TTC549 (cell line): ENCODE results near the gene FARP2.
"Not testable (repeated sequence)": the region's sequence is repeated elsewhere in the genome, so short reads cannot be mapped to it uniquely, and the experiment has no call there.

Experiments used
- FAIRE-seq: peaks from 2 replicates; lab custom pipeline; 2012; peaks lifted over from hg19 to GRCh38; lab: Jason Lieb, UNC

The FARP2 gene

GRCh38 chr2:241355983-241356870 lies at the start of gene FARP2:
Gene FARP2 (plus strand): TSS chr2:241356285. CDS start chr2:241373108, 16,823 bp downstream.
- FAIRE-seq, result no peak

DNA sequence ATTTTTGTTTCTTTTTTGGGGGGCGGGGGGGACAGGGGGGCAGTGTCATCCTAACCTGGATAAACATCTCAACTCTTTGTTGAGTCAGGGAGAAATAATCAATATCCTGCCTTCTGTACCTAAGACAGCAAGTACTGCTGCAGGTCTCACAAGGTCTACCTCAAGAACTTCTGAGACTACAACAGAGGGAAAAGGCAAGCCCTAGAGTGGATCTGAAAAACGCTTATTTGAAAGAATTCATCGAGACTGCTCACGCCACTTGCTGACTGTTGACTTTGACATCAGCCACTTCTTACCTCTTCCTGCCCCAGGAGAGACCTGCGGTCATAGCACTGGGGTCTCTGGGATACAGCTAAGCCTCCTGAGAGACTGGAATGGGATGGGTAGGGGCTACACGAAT lies 49.0 kb upstream of the FARP2 start:
- FAIRE-seq, result no peak

DNA sequence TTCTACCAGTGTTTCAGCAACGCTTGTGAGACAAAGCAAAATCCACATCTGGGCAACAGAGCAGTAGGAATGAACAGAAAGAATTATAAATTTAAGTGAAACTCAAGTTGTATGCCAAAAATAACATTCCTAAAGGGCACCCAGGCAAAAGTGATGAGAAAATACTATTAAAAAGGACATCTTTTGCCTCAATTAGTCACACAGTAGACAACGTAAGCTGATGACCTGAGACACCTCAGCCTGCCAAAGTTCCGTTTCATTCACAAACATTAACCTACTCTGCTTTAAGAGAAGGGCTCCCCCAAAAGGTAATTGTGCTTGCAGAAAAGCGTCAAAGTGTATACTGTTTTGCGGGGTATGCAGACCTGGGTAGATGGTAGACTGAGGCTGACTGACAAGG lies 47.8 kb upstream of the FARP2 start:
- FAIRE-seq, result no peak

DNA sequence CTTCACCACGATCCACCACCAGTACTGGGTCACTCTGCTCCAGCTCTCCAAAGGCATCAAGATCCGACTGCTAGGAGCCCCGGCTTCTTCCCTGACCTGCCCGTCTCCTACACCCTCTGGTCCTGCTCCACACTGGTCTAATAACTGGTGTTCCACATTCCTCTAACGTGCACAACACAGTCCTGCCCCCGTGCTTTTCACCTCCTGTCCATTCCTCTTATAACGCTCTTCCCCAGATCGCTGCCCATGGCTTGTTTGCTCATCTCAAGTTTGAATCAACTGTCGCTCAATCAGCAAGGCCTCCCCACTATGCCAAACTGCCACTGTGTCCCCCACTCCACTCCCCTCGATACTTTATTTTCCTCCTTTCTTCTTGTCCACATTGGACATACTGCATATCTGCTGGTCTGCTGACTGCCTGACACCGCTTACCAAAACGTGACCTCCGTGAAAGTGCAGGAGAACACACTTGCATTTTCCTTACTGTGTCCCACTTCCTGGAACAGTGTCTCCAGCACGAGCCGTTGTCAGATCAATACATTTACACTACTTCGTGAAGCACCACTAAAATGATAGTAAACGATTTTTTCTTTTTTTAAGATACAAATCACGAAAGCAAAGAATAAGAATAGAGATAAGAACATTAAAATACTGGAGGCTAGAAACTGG lies 47.1 kb upstream of the FARP2 start:
- no peak for FAIRE-seq

DNA sequence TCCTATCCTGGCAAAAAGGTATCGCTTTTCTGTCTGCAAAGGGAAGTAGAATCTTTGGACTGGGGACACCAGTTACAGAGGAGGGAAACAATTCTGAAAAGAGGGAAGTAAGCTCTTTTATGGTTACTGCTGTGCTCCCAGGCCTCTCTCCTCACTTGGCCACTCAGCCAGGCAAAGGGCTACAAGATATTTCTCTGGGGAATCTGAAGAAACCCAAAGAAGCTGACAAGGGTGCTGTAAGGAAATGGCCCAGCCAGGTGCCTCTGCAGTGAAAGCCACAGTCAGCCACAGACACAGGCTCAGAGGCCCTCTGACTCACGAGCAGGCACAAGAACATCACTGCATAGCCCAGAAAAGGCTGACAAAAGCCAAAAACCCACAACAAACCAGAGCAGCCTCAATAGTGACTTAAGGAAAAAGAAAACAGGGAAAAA lies 46.4 kb upstream of the FARP2 start:
- no peak for FAIRE-seq

DNA sequence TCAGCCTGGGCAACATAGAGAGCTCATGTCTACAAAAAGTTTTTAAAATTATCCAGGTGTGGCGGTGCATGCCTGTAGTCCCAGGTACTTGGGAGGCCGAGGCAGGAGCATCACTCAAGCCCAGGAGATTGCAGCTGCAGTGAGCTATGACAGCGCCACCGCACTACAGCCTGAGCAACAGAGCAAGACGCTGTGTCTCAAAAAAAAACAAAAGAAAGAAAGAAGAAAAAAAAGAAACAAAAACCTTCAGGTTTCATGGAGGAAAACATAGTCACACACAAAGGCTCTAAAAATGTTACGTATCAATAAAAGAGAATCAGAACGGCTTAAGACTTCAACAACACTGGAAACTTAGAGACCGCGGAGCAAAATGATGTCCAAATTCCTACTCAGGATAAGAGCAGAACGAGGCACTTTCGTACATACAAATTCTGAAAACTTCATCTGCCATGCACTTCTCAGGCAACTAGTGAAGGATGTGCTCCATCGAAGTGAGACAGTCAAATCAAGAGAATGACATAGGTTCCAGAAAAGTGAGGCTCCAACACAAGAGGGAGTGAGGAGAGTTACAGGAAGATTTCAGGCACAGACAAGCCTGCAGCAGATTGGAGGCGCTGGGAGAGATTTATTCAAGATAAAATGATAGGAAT lies 45.0 kb upstream of the FARP2 start:
- no peak for FAIRE-seq

GRCh38 chr2:241312082-241312481 lies 44.0 kb upstream of the FARP2 start:
- no peak for FAIRE-seq

- no peak for FAIRE-seq
Measured at GRCh38 chr2:241313543-241314095, 42.5 kb upstream of the FARP2 start.

- no peak for FAIRE-seq
Measured at GRCh38 chr2:241314226-241315092, 41.6 kb upstream of the FARP2 start.

DNA sequence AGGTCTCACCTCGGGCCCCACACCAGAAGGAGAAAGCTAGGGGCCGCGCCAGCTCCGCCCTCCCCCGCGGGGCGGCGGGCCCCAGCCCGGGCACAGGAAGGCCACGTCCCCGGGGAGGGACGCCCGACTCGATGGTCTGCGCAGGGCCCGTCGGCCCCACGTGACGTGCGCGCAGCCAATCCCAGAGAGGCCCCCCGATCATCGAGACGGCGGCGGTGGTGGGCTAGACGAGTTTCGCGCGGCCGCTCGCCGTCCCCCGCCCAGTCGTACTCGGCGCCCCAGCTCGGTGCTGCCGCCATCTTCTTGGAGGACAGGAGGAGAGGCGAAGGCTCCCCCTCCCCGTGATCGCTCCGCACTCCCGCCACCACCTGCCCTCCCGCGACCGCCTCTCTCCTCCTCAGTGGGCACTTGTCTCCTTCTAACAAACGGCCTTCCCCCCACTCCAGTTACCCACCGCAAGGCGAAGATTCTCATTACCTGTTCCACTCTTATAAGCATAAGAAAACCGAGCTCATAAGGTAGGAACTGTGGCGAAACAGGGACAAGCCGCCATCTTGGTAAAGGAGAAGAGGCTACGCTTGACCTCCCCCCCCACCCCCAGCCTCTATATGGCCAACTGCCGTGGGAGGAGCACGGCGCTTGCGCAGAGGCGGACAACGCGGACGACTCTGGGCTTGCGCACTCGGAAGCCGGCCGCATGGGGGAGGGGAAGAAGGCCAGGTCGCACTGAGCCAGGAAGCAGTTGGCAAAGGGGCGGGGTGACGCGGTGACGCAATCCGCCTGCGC lies 40.8 kb upstream of the FARP2 start, which contains the start of gene HDLBP:
HDLBP (minus strand) TSS at position 580 of the 786 bp plus-strand sequence. CDS start 48,803 bp downstream, outside the sequence.
- no peak for FAIRE-seq

- FAIRE-seq, result no peak
Measured at GRCh38 chr2:241315879-241316631, 40.0 kb upstream of the FARP2 start, which contains the start of gene SEPTIN2. Gene SEPTIN2 (plus strand): TSS chr2:241315925. CDS start chr2:241324233, 8,308 bp downstream.

- no peak for FAIRE-seq
Measured at GRCh38 chr2:241316825-241317224, 39.3 kb upstream of the FARP2 start.

DNA sequence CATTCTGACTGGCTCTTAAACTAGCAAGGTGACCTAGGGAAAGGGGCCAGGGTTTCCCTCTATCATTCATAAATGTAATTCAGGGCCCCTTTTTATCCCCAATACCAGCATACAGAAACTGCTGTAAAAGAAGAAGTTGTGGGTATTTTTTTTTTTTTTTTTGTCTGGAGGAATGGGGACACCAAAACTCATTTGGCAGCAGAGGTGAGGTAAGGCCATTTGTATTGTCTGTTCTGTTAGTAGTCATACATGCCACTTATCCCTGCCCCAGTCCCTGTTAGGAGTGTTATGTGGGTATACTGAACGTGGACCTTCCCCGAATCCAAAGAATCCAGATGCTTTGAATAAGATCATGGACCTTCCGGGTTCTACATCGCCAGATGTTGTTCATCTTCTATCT lies 38.7 kb upstream of the FARP2 start:
- FAIRE-seq, result no peak

DNA sequence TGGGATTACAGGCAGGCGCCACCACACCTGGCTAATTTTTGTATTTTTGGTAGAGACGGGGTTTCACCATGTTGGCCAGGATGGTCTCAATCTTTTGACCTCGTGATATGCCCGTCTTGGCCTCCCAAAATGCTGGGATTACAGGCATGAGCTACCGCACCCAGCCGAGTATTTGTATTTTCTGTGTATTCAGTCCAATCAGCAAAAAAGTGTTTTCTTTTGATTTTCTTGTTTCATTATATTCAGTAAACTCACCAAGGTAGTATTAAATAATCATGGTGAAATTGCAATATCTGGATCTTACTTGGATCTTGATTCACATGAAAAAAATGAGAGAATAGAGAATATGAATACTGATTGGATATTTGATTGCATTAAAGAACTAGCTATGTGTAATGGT lies 37.3 kb upstream of the FARP2 start:
- FAIRE-seq, result not testable (repeated sequence)

- no peak for FAIRE-seq
Measured at GRCh38 chr2:241320394-241320793, 35.7 kb upstream of the FARP2 start.

- no peak for FAIRE-seq
Measured at GRCh38 chr2:241321033-241321432, 35.1 kb upstream of the FARP2 start.

DNA sequence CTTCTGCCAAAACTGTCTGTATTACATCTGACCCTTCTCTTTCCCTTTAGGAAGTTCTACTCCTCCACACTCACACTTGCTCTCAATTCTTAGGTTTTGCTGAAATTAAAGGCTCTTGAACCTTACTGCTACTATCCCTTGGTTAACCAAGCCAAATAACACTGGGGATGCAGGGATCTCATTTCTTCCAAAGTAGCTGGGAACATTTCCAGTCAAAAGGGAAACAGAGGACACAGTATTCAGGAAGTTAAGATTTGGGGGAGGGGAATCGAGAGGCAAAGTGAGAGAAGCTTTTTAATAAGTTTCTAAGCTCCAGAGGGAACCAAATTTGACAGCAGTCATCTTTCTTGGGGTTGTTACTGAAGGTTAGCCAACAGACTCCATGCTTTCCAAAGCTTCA lies 34.2 kb upstream of the FARP2 start:
- FAIRE-seq, result no peak

DNA sequence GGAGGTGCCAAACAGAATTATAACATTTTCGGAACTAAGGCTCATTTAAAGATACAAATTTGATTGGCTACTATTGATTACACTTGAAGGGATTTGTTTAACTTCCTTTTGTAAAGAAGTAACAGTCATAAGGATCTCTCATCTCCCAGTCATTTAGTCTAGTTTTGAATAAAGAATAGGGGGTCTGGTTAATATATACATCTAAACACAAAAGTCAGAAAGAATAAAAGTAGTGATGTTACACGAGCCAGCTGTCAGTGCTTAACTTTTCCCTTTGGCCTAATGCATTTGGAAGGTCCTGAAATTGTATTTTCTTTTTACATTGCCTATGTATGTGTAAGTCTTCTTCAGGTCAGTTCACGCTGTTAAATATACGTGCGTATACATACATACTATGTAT lies 32.3 kb upstream of the FARP2 start:
- FAIRE-seq, result no peak

GRCh38 chr2:241324775-241325174 lies 31.3 kb upstream of the FARP2 start:
- FAIRE-seq, result no peak

DNA sequence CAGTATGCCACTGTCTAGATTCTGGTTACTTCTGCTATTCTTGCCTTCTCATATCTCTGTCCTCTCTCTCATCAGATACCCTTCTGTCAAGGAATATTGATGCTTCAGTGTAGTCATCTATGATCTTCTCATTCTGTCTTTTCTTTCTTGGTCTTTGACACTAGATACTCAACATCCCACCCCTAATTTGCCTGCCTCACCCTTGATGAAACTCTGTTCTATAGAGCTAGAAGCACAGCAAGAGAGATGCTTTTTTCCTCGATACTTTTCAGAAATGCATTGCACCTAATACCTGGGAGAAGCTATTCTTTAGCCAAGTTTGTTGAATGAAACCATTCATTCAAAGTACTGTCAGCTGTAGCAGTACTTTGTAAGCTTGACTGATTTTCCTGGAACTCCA lies 30.8 kb upstream of the FARP2 start:
- no peak for FAIRE-seq
